SIG-M5 (cell line): ENCODE results near the gene RTN4IP1.
"Not testable (repeated sequence)": the region's sequence is repeated elsewhere in the genome, so short reads cannot be mapped to it uniquely, and the experiment has no call there.

ENCODE experiments used
- DNase-seq: peaks from one replicate; lab custom pipeline; 2025; lab: John Stamatoyannopoulos, UW

The RTN4IP1 gene

GRCh38 chr6:106627760-106628159 is 1.5 kb downstream of the RTN4IP1 start:
- DNase-seq: not testable (repeated sequence)

DNA sequence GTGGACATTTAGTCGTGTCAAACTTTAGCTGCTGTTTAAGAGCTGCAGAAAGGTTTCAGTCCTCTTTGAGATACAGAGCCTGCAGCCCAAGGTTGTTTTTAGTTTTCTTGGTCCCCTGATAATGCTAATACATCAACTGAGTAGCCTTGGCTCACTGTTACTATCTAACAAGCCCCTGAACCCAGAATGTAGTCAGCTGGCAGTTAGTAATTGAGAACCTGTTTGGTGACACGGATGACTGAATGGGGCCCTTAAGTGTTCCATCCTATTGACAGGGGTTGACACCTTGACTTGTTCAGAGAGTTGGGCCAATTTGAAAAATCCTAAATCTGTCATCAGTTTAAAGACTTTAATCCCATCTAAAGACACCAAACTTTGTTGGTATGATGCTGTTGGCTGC is 2.8 kb downstream of the RTN4IP1 start:
- DNase-seq: no peak

- no peak for DNase-seq
These were observed 6.3 kb downstream of the RTN4IP1 start for GRCh38 chr6:106623039-106623438.

DNA sequence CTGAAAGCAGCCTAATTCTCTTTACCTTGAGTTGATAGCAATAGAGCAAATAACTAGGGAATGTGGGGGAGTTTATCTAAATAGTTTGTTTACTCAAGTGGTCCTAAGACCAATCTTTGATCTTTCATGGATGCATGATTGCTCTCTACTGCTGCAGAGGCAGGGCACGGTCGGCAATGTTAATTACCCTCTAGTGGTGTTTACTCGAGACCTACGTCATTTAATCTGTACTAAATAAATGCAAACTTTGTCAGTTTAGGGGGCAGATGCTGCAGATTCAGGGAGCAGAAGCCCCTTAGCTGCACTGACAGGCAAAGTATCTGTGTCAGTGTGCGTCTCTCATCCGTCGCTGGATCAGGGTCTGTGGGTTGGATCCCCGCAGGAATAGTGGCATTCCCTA is 6.9 kb downstream of the RTN4IP1 start:
- no peak for DNase-seq

- no peak for DNase-seq
These were observed 8.2 kb downstream of the RTN4IP1 start for GRCh38 chr6:106620931-106621672.

DNA sequence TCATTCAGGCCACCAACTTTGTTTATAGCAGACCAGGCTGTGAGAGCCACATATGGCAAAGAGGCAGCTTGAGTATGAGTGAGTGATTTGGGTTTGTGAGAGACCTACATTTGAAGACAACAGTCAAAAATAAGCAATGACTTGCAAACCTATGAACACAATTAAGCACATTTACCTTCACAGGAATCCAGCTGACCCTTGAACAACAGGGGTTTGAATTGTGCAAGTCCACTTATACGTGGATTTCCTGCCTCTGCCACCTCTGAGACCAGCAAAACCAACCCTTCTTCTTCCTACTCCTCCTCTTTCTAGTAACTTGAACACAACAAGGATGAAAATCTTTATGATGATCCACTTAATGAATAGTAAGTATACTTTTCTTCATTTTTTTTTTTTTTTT is 10.1 kb downstream of the RTN4IP1 start:
- DNase-seq: no peak

GRCh38 chr6:106618324-106618723 is 11.0 kb downstream of the RTN4IP1 start:
- DNase-seq: no peak

DNA sequence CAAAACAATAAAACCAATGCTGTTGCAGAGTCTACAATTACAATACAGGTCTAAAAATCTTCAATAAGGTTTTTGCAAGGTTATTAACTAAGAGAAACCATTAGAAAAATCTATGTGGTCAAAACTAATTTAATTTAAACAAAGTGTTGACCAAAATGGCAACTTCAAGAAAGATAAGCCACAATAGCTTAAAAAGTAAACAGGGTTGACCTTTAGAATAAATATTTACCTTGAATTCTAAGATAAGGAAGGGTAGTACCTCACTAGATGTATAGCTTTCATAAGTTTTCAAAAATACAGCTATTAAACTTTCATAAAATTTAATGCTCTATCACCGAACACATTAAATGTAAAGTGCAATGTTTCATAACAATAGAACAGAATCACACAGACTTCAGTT is 11.4 kb downstream of the RTN4IP1 start:
- DNase-seq: no peak

- no peak for DNase-seq
These were observed 12.0 kb downstream of the RTN4IP1 start for GRCh38 chr6:106617302-106617701.

DNA sequence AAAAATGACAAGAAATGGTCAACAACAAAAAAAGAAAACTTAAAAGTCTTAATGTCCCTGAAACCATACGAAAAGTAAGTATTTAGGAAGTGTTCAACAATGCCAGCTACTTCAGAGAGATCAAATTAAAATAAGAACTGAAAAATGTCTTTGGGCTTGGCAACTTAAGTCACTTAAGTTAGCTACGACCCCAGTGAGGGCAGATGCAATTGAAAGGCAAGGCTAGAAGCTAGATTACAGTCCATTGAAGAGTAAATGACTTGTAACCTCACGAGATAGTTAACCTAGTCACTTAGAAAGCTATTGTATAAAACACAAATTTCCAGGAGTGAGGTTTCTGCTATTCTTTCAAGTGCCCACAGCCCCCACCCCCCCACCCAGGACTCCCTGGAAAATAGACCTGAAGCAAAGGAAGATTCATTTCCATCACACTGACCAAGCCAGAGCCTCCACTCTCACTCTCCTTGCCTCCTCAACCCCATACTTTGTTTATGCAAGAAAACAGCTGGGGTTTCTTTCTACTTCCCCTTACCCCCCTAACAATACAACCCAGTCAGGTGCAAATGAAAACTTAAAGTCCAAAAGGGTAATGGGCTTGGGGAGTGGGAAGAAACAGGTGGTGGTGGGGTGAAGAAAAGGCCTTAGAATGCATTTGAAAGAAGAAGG is 14.6 kb downstream of the RTN4IP1 start:
- no peak for DNase-seq

- no peak for DNase-seq
These were observed 15.1 kb downstream of the RTN4IP1 start for GRCh38 chr6:106614166-106614565.

- no peak for DNase-seq
These were observed 15.7 kb downstream of the RTN4IP1 start for GRCh38 chr6:106613590-106613989.

- DNase-seq: no peak
These were observed 16.5 kb downstream of the RTN4IP1 start for GRCh38 chr6:106612671-106613416.

GRCh38 chr6:106611030-106611429 is 18.3 kb downstream of the RTN4IP1 start:
- DNase-seq: no peak

DNA sequence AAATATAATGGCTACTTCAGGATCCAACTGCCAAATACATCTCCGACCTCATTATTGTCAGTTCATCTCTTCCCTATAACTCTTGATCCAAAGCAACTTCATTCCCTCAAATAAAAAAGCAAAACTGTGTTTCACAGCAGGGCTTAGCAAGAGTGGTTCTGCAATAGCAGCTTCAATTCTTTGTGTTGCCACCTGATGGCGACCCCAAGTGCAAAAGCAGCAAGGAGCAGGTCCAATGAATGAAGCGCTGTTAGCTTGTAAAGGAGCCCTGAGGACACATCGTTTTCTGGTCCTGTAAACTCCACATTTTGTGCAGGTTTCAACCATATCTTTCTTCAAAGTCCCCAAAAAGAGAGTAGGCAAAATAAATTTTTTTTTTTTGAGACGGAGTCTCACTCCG is 19.6 kb downstream of the RTN4IP1 start:
- DNase-seq: no peak

DNA sequence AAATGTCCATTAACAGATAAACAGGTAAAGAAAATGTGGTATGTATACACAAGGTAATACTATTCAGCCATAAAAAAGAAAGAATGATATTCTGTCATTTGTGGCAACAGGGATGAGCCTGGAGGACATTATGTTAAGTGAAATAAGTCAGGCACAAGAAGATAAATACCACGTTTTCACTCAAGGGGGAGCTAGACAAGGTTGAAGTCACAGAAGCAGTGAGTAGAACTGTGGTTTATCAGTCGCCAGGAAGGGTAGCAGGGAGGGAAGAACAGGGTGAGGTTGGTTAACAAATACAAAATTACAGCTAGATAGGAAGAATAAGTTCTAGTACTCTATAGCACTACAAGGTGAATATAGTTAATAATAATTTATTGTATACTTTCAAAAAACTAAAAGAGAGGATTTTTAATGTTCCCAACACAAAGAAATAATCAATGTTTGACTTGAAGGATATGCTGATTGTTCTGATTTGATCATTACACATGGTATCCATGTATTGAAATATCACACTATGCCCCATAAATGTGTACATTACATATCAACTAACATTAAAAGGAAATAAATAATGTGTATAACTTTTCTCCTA is 21.1 kb downstream of the RTN4IP1 start:
- DNase-seq: no peak

DNA sequence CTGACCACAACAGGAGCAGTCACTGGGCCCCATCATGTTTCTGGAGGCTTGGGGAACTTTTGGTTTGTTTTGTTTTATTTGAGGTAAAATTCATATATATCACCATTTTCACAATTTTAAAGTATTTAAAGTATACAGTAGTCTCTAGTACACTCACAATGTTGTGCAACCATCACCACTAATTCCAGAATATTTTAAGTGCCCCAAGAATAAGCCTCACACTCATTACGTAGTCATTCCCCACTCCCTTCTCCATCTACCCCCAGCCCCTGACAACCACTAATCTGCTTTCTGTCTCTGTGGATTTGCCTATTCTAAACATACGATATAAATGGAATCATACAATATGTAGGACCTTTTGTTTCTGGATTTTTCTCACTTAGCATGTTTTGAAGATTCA is 29.0 kb downstream of the RTN4IP1 start:
- no peak for DNase-seq

GRCh38 chr6:106599440-106599839 is 29.9 kb downstream of the RTN4IP1 start:
- no peak for DNase-seq

DNA sequence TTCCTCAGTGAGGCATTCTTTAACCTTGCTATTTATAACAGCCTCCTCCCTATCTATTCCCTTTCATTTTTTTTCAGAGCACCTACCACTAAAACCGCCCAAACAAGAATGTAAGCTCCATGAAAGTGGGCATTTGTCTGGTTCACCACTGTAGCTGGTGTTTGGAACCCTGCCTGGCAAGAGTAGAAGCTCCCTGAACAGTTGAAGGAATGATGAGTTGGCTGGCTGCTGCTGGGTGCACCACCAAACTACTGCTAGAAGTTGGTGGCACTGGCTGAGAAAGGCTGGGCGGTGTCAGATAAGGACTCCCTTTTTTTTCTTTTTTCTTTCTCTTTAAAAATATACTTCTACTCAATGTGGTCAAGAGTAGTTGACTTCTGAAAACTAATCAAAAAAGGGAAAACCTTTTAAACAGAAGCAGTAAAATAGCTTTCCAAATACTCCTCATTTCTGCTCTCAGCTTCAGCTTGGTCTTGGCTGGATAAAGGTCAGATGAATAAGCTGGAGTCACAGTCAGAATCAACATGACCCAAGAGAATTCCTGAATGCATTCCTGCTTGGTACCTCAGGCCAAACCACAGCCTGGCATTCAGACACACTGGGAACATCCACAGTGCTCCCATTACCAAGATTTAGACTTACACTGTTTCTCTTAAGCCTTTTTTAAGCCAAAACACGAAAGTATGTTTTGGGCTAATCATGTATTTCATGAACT is 38.0 kb downstream of the RTN4IP1 start:
- no peak for DNase-seq

- not testable (repeated sequence) for DNase-seq
These were observed 40.4 kb downstream of the RTN4IP1 start for GRCh38 chr6:106588937-106589336.

- no peak for DNase-seq
These were observed 42.4 kb downstream of the RTN4IP1 start for GRCh38 chr6:106586815-106587415.

GRCh38 chr6:106581468-106581867 is 47.8 kb downstream of the RTN4IP1 start:
- no peak for DNase-seq
